Activated naive CD4-positive, alpha-beta T cell treated with anti-CD3 and anti-CD28 coated beads, Interleukin-2, amount 10 ng/mL, durations not matched to agents 5 hours and 36 hours (primary cell): ENCODE results near the gene TACR2. TPM values are rescaled to one million over a fixed set of nuclear protein-coding genes. Genes with fewer than 3 reads are reported as not detected.

Source experiments
- total RNA-seq, 2 experiments: library from RNA; stranded (reverse); gene quantifications; one replicate each; pipeline ENCODE4 v1.2.3, GENCODE V29; 2021

The TACR2 gene
- not detected for total RNA-seq

DNA sequence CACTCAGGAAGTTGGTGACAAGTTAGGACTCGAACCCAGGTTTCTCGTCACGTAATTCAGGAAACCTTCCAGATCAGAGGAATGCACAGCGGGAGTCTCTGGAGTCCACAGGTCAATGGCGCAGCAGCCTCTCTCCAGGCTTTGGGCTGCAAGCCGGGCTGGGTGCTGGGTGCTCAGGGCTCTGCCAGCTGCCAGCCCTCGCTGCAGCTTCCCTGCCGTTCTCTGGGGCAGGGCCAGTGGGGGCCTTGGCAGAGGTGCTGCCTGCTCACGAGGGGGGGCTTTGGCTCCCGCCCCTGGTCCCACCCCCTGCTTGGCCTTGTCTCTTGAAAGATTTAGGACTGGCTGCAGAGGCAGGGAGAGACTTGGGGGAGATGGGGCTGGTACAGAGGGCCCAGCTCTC is at the start of gene TACR2:
TSS of gene TACR2 (minus strand) at position 224 of the 400 bp plus-strand sequence. CDS start 595 bp downstream, outside the sequence.

DNA sequence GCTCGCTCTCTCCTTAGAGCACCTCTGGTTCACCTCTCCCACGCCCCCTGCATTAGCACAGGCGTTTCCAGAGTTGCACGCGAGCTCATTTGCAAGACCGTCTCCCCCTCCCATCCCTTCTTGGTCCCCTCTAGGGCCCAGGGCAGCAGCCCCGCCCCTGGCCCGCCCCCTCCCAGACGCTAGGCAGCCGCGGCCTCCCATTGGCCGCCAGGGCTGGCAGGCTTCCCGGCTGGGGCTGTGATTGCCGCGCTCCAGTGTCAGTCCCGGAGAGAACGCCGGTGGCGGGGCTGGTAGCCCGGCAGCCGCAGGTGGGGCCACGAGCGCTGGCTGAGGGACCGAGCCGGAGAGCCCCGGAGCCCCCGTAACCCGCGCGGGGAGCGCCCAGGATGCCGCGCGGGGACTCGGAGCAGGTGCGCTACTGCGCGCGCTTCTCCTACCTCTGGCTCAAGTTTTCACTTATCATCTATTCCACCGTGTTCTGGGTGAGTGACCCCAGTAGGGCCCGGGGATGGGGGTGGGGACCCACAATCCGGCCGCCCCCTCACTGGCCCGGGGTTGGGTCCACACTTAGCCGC is 34.6 kb upstream of the TACR2 start, which contains the start of gene TSPAN15:
TSS of gene TSPAN15 (plus strand) at position 257 of the 575 bp plus-strand sequence. CDS start at position 387, 130 bp downstream.

Other genes starting within 250 kb of the TACR2 start
- 10 to 100 TPM; 30.0 to 30.3 TPM for gene SUPV3L1, start 236.7 kb downstream of the TACR2 start, total RNA-seq
- 1 to 10 TPM; 6.9 to 9.6 TPM for gene HKDC1, start 196.6 kb downstream of the TACR2 start, total RNA-seq
- 100 to 1,000 TPM; 122 to 126 TPM for gene HK1, start 138.4 kb downstream of the TACR2 start, total RNA-seq
- 10 to 100 TPM; 10.5 to 10.7 TPM for gene TSPAN15, start 34.5 kb upstream of the TACR2 start, total RNA-seq
- gene NEUROG3, start 156.5 kb upstream of the TACR2 start, total RNA-seq, result not detected
- gene FAM241B, start 213.3 kb upstream of the TACR2 start, total RNA-seq, result 1 to 10 TPM; 5.2 to 6.1 TPM